ENCODE data around the gene IL1RAPL1. TPM values are rescaled to one million over a fixed set of nuclear protein-coding genes. Genes with fewer than 3 reads are reported as not detected.
"Not testable (repeated sequence)": the region's sequence is repeated elsewhere in the genome, so short reads cannot be mapped to it uniquely, and the experiment has no call there.

Gene IL1RAPL1
- total RNA-seq, 2 experiments from 2014 or later: not detected

DNA sequence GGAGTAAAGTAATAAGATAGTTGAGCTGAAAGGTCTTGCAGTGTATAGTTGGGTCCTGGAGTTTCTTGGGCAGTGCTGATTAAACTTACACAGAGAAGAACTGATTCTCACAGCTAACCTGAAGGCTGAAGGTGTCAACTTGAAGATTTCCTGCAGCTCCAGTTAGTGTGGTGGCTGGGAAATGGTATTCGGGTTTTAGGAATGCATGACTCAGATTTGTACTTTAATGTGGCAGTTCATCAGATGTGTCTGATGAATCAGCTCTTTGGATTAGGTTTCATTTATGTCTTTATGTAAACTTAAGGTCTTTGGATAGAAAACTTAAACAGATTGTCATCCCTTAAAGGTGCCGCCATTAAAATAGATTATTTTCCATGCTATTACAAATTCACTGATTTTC is 200.0 kb downstream of the IL1RAPL1 start:
- Mint-ChIP-seq H3K4me1 (no peaks in the 10 kb centered on the region), H3K27me3 (no peaks in the 10 kb centered on the region), H3K27ac (no peak overlapping the region), H3K36me3 (no peaks in the 10 kb centered on the region), H3K4me3 (no peak overlapping the region), H3K9me3 (no peaks in the 10 kb centered on the region)
- no peak for DNase-seq

DNA sequence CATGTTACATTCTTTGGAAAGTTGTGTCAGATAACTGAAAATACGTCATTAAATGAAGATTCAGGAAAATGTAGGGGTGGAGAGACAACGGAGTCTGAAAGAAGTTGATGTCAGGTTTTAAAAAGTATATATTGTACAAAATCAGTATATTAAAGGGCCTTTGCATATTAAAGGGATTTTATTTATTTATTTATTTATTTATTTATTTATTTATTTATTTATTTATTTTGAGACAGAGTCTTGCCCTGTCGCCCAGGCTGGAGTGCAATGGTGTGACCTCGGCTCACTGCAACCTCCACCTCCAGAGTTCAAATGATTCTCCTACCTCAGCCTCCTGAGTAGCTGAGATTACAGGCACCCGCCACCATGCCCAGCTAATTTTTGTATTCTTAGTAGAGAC is 213.4 kb downstream of the IL1RAPL1 start:
- H3K4me3 Mint-ChIP-seq, H3K27ac Mint-ChIP-seq, H3K4me1 Mint-ChIP-seq, H3K36me3 Mint-ChIP-seq, DNase-seq, H3K27me3 Mint-ChIP-seq: not testable (repeated sequence)
- H3K9me3 Mint-ChIP-seq: peaks cover 15% of the 10 kb centered on the region

DNA sequence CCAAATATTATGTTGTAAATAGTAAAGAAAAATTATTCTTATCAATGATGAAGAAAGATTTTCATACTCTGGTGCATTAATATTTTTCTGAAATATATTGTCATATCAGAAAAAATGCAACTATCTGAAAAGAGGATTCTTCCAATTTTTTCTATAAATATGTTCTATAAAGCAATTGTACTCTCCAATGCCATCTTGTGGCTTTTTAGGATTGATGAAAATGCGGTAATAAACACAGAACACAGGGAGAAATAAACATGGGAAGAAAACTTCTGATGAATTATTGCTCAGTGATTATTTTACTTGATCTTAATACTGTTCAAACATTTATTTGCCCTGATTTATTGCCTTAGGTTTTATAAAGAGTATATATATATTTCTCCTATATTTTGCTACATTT is 215.4 kb downstream of the IL1RAPL1 start:
- Mint-ChIP-seq H3K36me3 (no peaks in the 10 kb centered on the region), H3K27me3 (no peaks in the 10 kb centered on the region), H3K4me3 (no peak overlapping the region)

DNA sequence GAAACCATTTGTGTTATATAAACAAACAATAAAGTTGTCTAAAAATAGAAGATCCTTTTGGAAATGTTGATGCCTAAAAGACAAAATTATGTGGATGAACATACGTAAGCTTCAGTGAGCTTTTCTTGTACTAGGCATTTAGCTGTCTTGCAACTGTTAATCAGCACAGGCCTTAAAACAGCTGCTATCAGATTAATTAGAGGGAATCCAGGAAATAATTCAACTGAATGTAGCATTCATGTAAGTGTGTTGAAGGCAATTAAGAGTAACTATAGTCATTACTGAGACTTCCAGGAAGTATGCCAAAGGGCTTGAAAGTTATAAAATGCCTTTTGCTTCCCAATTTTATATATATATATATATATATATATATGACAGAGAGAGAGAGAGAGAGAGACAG is 248.7 kb downstream of the IL1RAPL1 start:
- Mint-ChIP-seq H3K9me3 (no peaks in the 10 kb centered on the region), H3K27me3 (no peaks in the 10 kb centered on the region), H3K27ac (no peak overlapping the region), H3K4me3 (no peak overlapping the region), H3K4me1 (no peaks in the 10 kb centered on the region), H3K36me3 (no peaks in the 10 kb centered on the region)
- no peak for DNase-seq

More for the DNA sequence above, 215.4 kb downstream of the IL1RAPL1 start:
- no peaks in the 10 kb centered on the region for H3K4me1 Mint-ChIP-seq
- no peak for DNase-seq
- no peak overlapping the region for H3K27ac Mint-ChIP-seq
- H3K9me3 Mint-ChIP-seq: peaks cover 10% of the 10 kb centered on the region

DNA sequence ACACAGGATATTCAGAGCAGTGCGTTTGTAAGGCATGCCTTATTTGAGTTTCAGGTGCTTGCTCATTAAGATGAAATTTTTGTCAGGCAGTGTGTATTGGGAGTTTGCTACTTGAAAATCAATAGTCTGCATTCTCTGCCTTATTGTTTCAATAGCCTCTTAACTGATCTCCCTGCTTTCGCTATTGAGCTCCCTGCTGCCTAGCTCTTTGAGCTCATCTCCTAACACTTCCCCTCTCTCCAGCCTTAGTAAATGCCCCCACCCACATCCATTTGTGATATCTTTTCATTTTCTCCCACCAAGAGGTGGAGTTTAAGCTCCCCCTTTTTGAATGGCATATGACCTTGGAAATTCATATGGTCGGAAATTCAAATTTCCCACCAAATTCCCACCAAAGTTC is 256.6 kb downstream of the IL1RAPL1 start:
- H3K27me3 Mint-ChIP-seq: no peaks in the 10 kb centered on the region
- H3K4me1 Mint-ChIP-seq: no peaks in the 10 kb centered on the region
- H3K4me3 Mint-ChIP-seq: no peak overlapping the region
- no peak overlapping the region for H3K27ac Mint-ChIP-seq
- DNase-seq: no peak
- H3K36me3 Mint-ChIP-seq: no peaks in the 10 kb centered on the region
- H3K9me3 Mint-ChIP-seq: peaks cover 1% of the 10 kb centered on the region

DNA sequence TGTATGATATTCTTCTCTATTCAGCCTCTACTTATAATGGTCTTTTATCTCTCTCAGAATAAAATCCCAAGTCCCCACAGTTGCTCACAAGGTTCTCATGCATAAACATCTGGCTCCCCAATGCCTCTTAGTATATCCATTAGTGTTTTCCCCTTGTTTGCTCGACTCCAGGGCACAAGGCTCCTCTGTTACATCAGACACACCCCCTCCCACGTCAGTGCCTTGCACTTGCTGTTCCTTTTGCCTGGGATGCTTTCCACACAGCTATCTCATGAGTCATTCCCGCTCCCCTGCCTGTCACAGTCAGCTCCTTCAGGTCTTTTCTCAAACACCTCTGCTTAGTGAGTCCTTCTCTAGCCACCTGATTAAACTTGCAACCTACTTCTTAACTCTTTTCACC is 260.2 kb downstream of the IL1RAPL1 start:
- Mint-ChIP-seq H3K9me3 (peaks cover 2% of the 10 kb centered on the region), H3K27me3 (no peaks in the 10 kb centered on the region), H3K4me3 (no peak overlapping the region), H3K36me3 (no peaks in the 10 kb centered on the region), H3K27ac (no peak overlapping the region), H3K4me1 (no peaks in the 10 kb centered on the region)
- no peak for DNase-seq

DNA sequence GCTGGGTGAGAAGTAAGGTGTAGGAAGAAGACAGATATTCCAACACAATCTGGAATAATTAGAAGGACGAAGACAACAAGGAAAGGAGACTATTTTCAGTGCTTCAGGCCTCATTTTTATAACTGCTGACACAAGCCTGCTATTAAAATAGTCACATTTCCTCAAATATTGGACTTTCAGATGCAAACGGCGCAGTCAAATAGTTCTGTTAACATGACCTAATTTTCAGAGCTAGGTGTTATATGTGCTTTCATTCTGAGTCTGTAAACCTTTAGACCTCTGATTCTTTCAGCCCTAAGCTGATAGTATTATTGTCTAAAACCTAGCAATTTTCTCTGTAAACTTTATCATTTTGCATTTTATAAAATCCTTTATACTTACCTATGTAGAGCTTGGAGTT is 261.5 kb downstream of the IL1RAPL1 start:
- no peak overlapping the region for H3K27ac Mint-ChIP-seq
- H3K36me3 Mint-ChIP-seq: no peaks in the 10 kb centered on the region
- H3K4me3 Mint-ChIP-seq: no peak overlapping the region
- DNase-seq: no peak
- H3K4me1 Mint-ChIP-seq: no peaks in the 10 kb centered on the region
- no peaks in the 10 kb centered on the region for H3K27me3 Mint-ChIP-seq
- peaks cover 2% of the 10 kb centered on the region for H3K9me3 Mint-ChIP-seq

DNA sequence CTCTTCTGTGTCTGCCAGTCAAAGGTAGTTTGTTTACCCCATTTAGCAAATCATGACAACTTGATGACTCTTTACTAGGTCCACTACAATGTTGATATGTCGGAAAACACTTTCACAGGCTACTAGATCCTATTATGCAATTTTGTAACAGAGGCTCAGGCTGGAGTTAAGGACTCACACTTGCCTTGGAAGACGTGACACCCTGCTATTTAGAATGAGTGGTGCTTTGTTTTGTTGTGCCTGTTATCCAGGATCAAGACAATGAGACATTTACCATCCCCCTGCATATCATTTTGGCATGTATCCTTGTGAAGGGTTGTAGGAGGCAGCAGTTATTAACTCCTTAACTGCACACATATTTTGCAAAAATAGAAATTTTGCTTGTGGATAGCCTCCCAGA is 263.7 kb downstream of the IL1RAPL1 start:
- DNase-seq: no peak
- Mint-ChIP-seq H3K4me1 (no peaks in the 10 kb centered on the region), H3K27ac (no peak overlapping the region), H3K9me3 (peaks cover 5% of the 10 kb centered on the region), H3K36me3 (no peaks in the 10 kb centered on the region), H3K27me3 (no peaks in the 10 kb centered on the region), H3K4me3 (no peak overlapping the region)

DNA sequence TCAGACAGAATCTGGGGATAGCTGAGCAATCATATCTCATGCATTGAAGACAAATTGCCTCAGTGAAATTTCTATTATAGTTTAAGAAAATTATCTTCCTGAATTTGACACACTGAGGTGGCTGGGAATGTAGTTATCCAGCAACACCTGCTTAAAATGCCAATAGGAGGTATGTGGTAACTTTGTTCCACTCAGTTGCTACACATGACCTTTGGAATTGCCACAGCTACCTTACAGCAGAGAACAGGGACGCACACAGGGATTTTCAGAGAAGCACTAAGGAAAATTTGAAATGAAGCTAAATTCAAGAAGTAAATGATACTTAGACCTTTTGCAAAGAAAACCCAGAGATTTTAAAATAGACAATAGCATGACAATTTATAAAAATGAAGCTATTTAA is 264.6 kb downstream of the IL1RAPL1 start:
- H3K4me1 Mint-ChIP-seq: no peaks in the 10 kb centered on the region
- H3K27ac Mint-ChIP-seq: no peak overlapping the region
- H3K9me3 Mint-ChIP-seq: peaks cover 5% of the 10 kb centered on the region
- no peak for DNase-seq
- no peaks in the 10 kb centered on the region for H3K27me3 Mint-ChIP-seq
- no peak overlapping the region for H3K4me3 Mint-ChIP-seq
- no peaks in the 10 kb centered on the region for H3K36me3 Mint-ChIP-seq

DNA sequence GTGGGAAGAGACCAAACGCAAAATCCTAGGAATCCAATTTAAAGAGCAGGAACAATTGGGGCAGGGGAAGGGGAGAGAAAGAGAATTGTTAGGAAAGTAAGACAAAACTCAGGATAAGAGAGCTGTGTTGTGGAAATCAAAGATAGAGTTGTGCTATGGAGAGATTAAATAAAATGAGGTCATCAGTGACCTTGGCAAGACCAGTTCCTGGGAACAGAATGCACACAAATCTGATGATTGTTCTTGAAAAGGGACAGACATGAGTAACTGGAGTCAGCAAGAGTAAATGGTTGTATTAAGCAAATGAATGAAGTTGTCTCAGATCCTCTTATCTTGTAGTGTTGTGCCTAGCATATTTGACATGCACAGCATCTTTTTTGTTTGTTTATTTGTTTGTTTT is 267.4 kb downstream of the IL1RAPL1 start:
- H3K9me3 Mint-ChIP-seq: peaks cover 5% of the 10 kb centered on the region
- no peaks in the 10 kb centered on the region for H3K4me1 Mint-ChIP-seq
- no peak overlapping the region for H3K27ac Mint-ChIP-seq
- no peaks in the 10 kb centered on the region for H3K27me3 Mint-ChIP-seq
- H3K4me3 Mint-ChIP-seq: no peak overlapping the region
- no peaks in the 10 kb centered on the region for H3K36me3 Mint-ChIP-seq
- DNase-seq: no peak

DNA sequence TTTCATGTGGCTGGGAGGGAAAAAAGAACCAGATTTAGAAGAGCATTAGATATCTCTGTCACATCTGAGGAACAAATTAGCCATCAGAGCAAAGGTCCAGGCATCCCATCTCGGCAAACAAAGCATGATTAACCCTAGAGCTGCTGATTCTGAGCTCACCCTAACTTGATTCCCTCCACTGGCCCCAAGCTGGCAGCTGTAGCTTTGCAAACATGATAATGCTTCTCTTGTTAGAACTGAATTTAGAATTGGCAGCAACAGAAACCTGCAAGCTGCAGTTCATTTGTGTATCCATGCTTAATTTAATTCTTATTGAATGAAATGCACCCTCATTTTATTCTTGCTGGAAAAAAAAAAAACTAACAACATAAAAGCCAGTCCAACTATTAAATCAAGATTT is 289.2 kb downstream of the IL1RAPL1 start:
- no peaks in the 10 kb centered on the region for H3K27me3 Mint-ChIP-seq
- H3K36me3 Mint-ChIP-seq: no peaks in the 10 kb centered on the region
- H3K9me3 Mint-ChIP-seq: no peaks in the 10 kb centered on the region
- H3K4me1 Mint-ChIP-seq: no peaks in the 10 kb centered on the region
- DNase-seq: no peak
- no peak overlapping the region for H3K27ac Mint-ChIP-seq
- no peak overlapping the region for H3K4me3 Mint-ChIP-seq

DNA sequence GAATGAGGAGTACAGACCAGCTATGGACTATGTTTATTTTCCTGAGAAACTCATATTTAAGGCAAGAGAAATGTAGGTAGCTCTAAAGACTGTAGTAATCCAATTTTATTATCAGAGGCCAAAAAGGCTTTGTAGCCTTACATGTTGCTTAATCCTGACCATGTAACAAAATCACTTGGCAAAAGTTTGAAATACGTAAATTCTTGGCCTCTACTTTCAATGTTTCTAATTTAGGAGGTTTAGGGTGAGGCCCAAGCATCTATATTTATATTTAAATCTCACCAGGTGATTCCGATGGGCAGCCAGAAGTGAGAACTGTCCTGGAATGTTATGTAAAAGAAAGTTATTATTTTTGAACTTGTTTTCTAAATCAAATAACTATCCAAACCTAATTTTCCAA is 289.7 kb downstream of the IL1RAPL1 start:
- H3K36me3 Mint-ChIP-seq: peaks cover 1% of the 10 kb centered on the region
- no peaks in the 10 kb centered on the region for H3K27me3 Mint-ChIP-seq
- H3K9me3 Mint-ChIP-seq: no peaks in the 10 kb centered on the region
- H3K4me3 Mint-ChIP-seq: no peak overlapping the region
- H3K4me1 Mint-ChIP-seq: no peaks in the 10 kb centered on the region
- H3K27ac Mint-ChIP-seq: no peak overlapping the region
- no peak for DNase-seq

DNA sequence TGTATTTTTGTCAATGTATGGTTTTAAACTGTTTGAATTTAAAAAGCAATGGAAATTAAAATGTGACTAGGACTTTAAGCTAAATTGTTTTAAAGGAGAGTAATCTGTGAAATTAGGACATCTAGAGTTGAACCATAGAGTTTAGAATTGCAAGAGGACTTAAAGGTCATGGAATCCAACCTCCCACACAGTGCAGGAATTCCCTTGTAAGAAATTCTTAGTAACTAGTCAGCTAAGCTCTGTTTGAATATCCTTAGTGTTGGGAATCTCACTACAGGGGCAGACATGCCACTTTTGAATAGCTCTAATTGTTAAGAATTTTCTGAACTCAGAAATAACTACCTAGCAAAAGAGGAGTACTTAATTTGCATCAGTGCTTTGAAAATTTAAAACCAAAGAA is 292.9 kb downstream of the IL1RAPL1 start:
- Mint-ChIP-seq H3K27ac (no peak overlapping the region), H3K4me3 (no peak overlapping the region), H3K27me3 (no peaks in the 10 kb centered on the region), H3K4me1 (no peaks in the 10 kb centered on the region), H3K36me3 (peaks cover 1% of the 10 kb centered on the region), H3K9me3 (no peaks in the 10 kb centered on the region)
- no peak for DNase-seq

DNA sequence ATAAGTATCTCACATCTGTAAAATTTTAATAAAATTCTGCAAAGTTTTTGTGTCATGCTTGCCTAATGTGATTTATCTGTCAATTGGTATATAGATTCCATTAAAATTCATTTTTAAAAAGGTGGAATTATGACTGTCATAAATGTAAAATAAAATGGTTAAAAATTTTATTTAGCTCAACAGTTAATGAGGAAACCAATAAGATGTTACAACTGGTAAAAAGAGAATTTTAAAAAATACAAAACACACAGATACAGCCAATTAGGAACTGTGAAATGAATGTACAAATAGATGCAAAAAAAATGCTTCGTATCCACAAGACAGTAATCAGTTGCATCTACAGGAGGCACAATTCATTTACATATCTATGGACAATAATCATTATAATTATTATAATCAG is 297.6 kb downstream of the IL1RAPL1 start:
- Mint-ChIP-seq H3K9me3 (no peaks in the 10 kb centered on the region), H3K4me1 (no peaks in the 10 kb centered on the region), H3K36me3 (peaks cover 1% of the 10 kb centered on the region), H3K27me3 (no peaks in the 10 kb centered on the region), H3K4me3 (no peak overlapping the region), H3K27ac (no peak overlapping the region)
- DNase-seq: no peak

DNA sequence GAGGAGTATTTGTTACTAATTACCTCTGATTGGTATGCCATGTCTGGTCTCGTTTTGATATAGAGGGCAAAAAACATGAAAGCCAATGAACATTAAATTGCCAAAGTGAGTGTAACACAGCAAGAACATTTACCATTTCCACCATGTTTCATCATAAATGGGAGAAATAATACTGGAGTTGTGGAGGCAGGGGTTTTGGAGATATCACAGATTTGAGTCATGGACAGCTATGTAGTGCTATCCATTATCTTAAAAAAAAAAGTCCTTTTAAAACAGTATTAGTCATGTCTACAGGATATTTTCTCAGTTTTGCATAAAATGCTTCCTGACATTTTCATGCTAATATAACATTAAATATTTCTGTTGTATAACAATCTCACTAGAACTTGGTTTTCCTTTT is 301.2 kb downstream of the IL1RAPL1 start:
- H3K27me3 Mint-ChIP-seq: no peaks in the 10 kb centered on the region
- H3K27ac Mint-ChIP-seq: no peak overlapping the region
- H3K9me3 Mint-ChIP-seq: no peaks in the 10 kb centered on the region
- no peaks in the 10 kb centered on the region for H3K36me3 Mint-ChIP-seq
- no peaks in the 10 kb centered on the region for H3K4me1 Mint-ChIP-seq
- no peak overlapping the region for H3K4me3 Mint-ChIP-seq
- DNase-seq: no peak

DNA sequence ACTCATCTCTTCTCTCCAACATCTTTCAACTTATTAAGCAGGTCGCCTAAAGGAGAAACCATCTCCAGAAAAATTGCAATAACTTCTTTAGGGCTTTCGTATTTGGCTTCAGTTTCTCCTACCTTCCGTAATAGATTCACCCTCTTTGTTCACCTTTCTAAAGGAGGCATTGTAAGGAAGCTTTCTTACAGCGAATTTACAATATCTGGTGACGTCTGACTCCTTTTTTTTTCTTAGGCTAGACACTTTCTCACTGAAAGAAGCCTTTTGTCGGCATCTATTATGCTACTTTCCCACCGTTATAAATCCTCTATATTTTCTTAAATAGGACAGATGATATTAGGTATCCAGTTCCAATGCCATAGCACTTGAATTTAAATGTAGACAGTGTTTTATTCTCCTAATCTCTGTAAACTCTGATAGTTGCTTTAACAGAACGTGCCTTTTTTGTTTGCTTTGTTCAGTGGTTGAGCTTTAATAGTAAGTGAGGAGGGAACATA is 302.4 kb downstream of the IL1RAPL1 start:
- no peaks in the 10 kb centered on the region for H3K9me3 Mint-ChIP-seq

DNA sequence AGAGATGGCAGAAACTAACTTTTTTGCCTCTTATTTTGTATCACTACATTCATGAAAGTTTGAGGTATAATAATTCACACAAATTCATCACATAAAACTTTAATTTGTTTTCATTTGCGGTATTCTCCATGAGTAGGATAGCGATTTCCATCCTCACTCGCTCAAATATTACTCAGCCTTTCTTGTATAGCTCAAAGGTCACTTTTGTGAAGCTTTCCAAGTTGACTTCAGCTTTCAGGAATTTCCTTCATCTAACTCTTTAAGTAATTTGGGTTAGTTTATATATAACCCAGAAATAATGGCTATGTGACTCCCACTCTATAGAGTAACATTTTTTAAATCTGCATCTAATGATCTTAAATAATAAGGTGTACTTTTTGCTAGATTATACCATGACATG is 314.4 kb downstream of the IL1RAPL1 start:
- Mint-ChIP-seq H3K9me3 (peaks cover 4% of the 10 kb centered on the region), H3K36me3 (no peaks in the 10 kb centered on the region), H3K27ac (no peak overlapping the region), H3K4me1 (no peaks in the 10 kb centered on the region), H3K4me3 (no peak overlapping the region), H3K27me3 (no peaks in the 10 kb centered on the region)
- DNase-seq: no peak

More for the DNA sequence above, 302.4 kb downstream of the IL1RAPL1 start:
- no peaks in the 10 kb centered on the region for H3K4me1 Mint-ChIP-seq
- H3K36me3 Mint-ChIP-seq: no peaks in the 10 kb centered on the region
- H3K27ac Mint-ChIP-seq: no peak overlapping the region
- DNase-seq: no peak
- H3K27me3 Mint-ChIP-seq: no peaks in the 10 kb centered on the region
- no peak overlapping the region for H3K4me3 Mint-ChIP-seq

Data from activated naive CD8-positive, alpha-beta T cell treated with anti-CD3 and anti-CD28 coated beads for 36 hours (primary cell).